ENCODE data around the gene GFRAL.
"Not testable (repeated sequence)": the region's sequence is repeated elsewhere in the genome, so short reads cannot be mapped to it uniquely, and the experiment has no call there.

Gene GFRAL, protein sequence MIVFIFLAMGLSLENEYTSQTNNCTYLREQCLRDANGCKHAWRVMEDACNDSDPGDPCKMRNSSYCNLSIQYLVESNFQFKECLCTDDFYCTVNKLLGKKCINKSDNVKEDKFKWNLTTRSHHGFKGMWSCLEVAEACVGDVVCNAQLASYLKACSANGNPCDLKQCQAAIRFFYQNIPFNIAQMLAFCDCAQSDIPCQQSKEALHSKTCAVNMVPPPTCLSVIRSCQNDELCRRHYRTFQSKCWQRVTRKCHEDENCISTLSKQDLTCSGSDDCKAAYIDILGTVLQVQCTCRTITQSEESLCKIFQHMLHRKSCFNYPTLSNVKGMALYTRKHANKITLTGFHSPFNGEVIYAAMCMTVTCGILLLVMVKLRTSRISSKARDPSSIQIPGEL

DNA sequence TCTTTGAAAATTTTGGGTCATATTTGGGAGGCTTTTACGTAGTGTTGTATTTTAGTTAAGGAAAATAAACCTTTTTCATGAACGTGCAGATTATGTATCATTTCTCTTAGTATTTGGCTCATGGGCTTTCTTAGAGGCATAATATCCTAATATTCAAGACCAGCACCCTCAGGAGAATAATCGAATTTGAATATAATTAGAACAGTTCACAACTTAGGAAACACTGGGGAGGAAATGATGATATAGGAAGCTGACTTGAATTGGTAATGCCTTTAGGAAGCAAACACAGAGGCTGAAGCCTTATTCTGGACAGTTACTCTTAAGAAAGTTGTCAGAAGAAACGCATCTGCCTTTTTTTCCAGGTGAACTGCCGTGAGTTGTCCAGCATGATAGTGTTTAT lies at the start of gene GFRAL:
TSS of gene GFRAL (plus strand) at position 301 of the 400 bp plus-strand sequence. CDS start at position 387, 86 bp downstream.
- no peak for DNase-seq

DNA sequence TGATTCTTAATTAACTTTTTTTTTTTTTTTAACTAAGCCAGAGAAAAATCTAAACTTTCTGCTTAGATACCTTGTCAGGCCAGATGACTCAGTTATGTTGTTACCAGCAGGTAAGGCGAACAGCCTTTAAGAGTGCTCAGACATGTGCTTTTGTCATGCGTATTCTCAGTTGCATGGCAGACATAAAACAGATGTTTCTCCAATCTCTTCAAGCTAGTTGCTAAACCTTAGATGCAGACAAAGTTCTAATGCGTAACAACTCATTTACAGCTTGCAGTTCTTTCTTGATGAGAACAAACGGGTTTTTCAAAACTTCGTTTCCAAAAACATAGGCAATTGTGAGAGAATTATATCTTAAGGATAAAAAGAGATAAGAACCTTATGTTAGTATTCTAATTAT lies 49.6 kb upstream of the GFRAL start:
- no peak for DNase-seq

DNA sequence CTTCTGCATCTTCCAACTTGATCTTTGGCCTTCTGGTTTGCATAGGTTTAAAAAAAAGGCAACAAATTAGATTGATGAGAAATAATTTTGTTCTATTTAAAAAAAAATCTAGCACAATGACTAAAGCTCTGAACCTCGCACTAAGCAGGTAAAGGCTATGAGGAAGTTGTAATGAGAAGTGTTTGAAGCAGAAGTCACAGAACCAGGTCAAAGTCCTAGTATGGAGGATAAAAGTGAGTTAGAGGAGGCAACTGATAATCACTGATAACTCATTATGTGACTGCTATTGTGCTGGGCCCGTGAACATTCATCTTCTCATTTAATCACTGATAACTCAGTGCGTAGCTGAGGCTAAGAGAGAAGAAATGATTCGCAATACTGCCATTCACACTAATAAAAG lies 46.1 kb upstream of the GFRAL start:
- DNase-seq, result no peak

DNA sequence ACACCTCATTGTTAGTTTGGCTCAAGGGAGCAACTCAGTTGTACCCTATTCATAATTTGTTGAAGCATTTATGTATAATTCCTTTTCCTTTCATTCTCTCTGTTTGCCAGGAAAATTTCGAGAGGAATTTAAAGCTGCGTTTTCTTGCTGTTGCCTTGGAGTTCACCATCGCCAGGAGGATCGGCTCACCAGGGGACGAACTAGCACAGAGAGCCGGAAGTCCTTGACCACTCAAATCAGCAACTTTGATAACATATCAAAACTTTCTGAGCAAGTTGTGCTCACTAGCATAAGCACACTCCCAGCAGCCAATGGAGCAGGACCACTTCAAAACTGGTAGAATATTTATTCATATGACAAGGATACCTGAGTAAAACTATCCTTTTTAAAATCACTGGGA lies 45.2 kb upstream of the GFRAL start:
- DNase-seq, result no peak

DNA sequence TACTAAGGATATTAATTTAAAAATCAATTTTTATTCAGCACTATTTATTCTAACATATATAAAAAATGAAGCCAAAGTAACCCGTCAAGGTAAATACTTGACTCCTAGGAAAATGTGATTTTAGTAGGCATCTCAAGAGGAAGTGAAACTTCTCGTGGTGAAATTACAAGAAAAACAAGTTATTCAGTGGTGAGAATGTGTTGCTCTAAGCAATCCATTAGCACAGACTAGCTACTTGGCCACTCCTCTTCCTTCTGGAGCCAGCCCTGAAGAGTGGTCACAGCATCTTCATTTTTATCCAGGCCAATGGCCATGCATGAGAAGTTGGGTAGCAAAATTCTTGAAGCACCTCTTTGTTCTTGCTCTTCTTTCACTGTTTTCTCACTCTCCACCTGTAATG lies 40.4 kb upstream of the GFRAL start:
- no peak for DNase-seq

DNA sequence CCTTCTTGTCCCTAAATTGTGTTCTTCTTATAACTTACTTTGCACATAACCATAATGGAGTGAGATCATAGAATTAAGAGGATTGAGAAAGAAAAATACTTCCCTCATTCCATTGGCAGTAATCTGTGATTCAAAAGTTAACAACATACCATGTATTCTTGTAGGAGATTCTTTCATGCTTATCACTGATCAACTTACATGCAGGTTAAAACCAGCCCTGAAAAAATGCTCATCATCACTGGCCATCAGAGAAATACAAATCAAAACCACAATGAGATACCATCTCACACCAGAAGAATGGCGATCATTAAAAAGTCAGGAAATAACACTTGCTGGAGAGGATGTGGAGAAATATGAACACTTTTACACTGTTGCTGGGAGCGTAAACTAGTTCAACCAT lies 36.5 kb upstream of the GFRAL start:
- DNase-seq, result no peak

DNA sequence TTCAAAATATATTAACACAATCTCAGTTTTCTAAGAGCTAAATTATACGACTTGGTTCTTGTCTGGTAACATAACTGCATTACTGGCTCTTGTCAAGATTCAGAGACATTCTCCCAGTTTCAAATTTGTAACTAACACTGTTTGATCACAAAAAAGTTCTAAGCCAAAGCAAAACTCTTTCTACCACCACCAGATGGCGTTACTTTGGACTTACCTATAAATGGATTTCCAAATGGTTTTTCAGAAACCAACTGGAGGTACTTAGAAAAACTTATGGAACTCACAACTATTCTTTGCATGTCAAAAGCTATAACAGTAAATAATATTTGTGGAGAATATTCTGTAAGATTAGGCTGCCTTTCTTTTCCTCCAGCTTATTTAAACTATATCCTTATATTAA lies 34.2 kb upstream of the GFRAL start:
- DNase-seq, result no peak

DNA sequence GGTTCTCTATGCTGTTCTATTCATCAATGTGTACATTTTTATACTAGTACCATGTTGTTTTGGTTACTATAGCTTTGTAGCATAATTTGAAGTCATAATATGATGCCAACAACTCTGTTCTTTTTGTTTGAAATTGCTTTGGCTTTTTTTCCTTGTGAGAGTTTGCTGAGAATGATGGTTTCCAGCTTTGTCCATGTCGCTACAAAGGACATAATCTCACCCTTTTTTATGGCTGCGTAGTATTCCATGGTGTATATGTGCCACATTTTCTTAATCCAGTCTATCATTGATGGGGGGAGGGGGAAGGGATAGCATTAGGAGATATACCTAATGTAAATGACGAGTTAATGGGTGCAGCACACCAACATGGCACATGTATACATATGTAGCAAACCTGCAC lies 30.1 kb upstream of the GFRAL start:
- not testable (repeated sequence) for DNase-seq

DNA sequence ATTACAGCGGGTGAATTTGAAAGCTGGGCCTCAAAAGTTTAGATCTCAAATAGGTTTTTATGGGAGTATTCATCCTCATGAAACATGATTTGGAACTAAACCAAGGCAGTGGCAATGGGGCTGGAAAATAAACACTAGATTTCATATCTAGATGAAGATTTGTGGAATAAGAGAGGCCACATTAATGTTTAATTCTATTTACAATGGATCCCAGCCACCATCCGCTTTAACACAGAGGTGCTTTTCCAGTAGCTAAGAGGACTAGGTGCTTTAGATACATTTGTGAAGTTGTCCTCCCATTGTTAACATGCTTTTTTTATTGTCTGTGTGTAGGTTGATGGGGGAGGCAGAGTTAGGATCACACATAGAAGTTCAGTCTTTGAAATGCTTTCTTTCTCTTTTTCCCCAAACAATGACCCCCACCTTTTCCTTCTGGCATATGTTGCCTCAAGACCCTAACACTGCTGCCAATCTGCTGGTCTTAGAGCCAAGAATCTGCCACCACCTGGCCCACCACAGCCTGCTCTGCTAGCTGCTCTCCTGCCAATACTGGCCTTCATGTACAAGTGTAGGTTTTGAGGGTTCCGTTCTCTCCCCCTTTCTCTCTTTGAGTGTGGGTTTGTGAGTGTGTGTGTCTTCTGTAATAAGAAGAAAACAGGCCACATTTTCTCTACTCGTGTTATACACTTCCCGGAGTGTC lies 27.8 kb upstream of the GFRAL start:
- no peak for DNase-seq

DNA sequence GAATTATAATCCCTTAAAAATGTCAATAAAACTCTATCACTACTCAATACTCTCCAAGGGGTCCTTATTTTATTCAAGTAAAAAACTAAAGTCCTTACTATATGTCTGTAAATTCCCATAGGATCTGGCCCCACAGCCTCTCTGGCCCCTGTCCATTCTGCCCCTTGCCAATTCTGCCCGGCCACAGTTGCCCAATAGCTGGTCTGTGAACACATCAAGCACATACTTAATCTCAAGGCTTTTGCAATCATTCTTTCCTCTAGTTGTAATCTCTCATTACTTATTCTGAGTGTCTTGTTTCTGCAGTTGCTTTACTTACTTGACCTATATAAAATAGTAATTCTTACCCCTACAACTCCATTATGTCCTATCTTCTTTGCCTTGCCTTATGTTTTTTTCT lies 22.5 kb upstream of the GFRAL start:
- DNase-seq, result no peak

DNA sequence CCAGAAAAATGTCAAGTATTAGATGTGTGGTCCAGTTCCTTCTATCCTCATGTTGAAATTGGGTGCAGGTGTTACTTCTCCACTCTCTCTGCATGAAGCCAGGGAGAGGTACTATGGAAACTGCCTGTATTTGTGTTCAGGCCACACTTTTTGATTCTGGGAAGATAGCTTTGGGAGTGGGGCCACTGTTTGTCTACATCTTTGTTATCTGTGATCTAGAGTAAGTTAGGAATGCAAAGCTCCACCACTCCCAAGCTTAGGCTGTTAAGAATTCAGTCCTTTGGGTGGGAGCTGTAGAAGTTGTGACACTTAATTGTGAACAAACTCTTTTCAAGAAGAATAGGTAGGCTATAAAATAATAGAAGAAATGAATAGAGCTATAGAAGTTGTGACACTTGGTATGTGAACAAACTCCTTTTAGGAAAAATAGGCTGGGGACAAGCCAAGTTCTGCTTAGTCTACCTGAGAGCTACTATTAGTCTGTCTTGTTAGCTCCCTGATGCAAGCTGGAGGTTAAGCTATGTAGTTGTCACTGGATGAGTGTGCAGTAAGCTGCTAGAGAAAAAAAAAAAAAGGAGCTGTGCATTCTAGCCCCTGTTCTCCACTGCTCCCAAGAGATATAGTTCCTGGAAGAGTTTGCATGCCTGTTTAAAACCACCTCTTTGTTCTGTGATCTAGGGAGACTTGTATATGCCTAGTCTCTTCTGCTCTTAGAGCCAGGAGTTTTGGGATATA lies 7.1 kb upstream of the GFRAL start:
- DNase-seq, result no peak

DNA sequence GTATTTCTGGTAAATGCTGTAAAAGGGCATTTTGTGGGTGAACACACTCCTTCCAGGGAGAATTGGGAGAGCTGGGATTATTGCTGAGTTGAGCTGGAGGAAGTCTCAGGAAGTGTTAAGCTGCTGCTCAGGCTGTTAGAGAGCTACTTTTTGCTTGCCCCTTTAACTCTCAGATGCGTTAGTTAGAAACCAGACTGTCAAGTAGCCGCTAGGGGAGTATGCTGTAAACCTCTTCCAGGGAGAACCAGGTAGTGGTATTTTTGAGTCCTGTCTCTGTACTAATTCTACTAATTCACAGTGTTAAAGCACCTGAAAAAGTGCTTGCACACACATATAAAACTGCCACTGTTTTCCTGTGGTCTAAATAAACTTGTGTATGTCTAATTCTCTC lies 6.6 kb upstream of the GFRAL start:
- DNase-seq, result no peak

DNA sequence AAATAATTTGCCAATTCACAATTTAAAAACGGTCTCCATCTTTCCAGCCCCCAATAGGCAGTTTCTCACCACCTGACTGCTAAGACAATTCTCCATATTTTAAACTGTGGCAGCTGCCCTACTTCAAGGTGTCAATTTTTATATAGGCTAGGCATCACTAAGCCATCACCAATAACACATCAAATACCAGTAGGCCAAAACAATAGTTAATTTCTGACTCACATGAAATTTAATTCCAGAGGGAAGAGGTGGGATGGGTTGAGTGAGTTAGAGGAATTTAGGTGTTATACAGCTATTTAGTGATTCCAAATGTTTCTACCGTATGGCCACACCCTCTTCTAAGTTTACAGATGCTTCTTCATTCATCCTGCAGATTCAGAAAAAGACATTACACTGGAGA lies 49.9 kb downstream of the GFRAL start:
- DNase-seq, result no peak

DNA sequence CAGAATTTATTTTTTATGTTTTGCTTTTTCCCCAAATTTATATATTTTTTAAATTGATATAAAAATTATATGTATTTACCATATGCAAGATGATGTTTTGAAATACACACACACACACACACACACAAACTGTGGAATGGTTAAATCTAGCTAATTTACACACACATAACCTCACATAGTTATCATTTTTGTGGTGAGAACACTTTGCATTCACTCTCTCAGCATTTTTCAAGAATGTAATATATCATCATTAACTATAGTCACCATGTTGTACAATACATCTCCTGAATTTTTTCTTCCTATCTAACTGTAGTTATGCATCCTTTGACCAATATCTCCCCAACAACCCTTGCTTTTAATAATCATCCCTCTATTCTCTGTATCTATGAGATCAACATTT lies 52.2 kb downstream of the GFRAL start:
- DNase-seq, result no peak

DNA sequence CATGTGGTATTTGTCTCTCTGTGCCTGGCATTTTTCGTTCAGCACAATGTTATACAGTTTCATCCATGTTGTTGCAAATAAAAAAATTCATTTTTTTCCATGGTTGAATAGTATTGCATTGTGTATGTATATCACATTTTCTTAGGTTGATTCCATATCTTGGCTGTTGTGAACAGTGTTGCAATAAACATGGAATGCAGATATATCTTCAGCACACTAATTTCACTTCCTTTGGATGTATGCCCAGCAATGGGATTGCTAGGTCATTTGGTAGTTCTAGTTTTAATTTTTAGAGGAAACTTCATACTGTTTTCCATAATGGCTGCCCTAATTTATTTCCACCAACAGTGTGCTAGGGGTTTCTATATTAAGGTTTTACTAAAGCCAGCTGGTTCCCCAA lies 52.6 kb downstream of the GFRAL start:
- DNase-seq, result no peak

DNA sequence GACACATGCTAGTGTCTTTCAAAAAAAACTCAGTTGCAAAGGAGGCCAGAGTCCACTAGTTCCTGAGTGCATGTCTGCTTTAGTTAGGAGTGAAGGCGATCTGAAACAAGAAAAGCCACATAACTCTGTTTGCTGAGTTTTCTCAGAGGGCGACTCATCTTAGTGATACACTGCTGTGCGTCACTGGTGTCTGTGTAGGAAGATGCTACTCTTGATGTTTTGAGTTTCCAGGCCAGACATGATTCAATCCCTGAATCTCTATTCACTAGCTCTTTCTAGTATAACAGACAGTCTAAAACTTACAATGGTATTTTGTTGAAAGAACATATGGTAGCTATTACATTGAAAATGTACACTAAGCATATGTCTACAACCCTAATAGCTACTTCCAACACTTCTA lies 60.9 kb downstream of the GFRAL start:
- no peak for DNase-seq

DNA sequence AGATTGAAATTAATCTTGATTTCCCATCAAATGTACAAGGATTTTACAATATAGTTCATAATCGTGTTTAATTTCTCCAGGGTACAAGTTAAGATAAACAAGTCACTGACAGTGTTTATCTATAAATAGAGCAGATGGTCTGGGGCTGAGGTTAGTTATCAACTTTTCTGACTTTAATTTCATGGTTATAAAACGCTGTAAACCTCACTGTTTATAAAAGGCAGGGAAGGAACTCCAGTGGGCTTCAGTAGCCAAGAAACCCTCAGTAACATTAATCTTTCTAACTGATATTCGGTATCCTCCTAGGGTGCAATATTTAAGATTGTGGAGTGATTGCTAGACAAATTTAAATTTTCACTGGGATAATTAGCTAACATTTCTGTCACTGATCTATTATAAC lies 68.6 kb downstream of the GFRAL start:
- DNase-seq, result no peak

DNA sequence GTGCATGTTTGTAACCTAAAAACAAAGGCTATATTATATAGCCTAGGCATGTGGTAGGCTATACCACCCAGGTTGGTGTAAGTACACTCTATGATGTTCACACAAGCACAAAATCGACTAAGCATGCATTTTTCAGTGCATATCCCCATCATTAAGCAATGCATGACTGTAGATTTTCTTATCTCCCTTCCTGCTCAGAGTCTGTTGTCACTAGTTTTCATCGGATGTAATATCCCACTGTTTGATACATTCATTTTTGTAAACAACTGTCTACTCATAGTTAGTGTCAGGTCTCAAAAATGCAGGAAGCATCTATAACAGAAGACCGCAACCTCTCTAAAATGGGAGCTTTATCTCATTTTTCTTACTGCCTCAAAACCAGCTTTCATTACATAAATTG lies 70.7 kb downstream of the GFRAL start:
- no peak for DNase-seq

DNA sequence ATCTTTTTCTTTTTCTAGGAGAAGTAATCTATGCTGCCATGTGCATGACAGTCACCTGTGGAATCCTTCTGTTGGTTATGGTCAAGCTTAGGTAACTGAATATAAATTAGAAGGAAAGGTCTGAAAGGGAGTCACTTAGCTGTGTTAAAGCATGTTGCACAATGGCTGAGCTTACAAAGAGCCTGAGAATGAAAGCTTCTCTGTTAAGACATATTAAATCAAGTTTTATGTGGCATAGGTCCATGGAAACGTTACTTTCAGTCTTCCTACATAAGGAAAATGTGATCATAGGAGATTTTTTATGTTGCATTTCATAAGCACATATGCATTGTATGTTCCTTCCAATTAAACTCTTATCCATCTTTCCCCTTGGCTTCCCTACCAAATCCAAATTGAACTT lies 72.1 kb downstream of the GFRAL start:
- no peak for DNase-seq

DNA sequence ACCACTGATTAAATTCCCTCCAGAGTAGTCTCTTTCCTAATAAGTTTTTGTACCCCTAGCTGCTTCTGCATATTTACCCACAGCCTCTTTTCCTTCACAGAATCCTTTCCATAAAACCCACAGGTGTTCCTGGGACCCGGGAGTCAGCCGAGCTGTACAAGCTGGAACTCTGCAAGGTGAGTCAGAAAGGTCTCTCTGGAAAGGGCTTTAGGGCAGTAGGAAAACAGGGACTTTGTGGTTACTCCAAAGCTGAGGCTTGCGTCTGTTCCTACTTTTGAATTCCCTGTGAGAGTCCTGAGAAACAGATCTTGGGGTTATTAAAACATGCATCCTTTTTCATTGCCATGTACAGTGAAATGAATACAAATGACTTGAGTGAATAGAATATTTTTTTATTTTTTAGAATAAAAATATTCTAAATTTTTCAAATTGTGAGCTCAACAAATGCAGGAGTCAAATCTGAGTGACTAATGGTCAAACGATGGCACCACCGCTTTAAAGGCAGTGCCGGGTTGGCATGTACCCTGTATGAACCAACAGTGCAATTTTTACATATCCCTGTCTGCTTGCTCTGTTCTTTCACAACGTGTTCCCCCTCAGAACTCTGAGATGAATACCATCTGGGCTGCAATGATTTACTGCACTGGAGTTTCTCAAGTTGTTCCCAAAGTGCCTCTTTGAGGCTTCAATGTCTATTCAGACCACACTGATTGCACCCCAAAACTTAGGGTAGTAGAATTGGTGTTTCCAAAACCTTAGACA lies 78.4 kb downstream of the GFRAL start:
- DNase-seq, result no peak

DNA sequence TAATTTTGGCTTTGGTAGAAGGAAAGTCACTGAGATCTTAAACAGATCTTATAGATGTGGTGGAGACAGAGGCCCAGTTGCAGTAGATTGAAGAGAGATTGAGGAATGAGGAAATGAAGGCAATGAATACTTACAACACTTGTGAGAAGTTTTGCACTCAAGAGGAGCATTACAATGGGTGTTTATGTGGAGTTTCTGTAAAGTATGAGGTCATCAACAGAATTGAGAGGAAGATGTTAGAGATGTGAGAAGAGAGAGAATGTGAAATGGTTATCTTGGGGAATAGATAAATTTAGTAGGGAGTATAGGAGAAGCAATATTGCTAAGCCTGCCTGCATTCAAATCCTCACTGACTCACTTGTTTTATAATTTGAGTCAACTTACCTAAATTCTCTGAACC lies 83.4 kb downstream of the GFRAL start:
- no peak for DNase-seq

DNA sequence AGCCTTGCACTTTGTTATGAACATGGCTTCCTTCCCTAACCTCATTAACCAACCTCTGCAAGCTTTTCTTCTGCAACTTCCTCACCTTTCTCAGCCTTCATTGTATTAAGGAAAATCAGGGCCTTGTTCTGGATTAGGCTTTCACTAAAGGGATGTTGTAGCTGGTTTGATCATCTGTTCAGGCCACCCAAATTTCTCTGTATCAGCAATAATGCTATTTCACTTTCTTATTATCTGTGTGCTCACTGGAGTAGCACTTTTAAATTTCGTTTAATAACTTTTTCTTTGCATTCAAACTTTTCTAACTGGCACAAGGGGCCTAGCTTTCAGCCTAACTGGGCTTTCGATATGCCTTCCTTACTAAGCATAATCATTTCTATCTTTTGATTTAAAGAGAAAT lies 96.7 kb downstream of the GFRAL start:
- no peak for DNase-seq

DNA sequence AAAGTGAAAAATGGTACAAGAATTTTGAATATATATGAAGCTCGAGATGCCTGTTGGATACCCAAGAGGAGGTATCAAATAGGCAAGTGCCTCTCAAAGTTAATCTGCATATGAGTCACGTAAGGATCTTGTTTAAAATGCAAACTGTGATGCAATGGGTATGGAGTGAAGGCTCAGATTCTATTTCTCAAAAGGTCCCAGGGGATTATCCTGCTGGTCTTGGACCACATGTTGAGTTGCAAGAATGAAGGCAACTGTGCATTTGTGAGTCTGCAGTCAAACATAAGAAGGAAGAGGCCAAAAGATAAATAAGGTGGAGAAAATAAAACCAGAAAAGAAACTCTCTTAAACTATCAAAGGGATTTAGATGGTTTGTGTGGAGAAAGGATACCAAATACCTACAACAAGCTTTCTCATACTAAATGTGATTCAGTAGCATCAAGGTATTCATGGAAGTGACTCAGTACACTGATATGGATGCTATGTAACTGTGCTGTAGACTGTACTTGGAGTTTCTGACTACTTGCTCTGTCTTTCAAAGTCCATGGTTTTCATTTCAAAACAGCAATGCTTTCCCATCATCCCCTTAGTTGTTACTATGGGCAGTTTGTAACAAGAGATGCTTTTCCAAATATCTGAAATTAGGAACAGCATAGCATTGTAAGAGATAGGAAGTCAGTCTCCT lies 106.3 kb downstream of the GFRAL start:
- DNase-seq, result no peak
